SK-N-SH treated with all-trans-retinoic acid at 6 μM for 48 hours (cell line): ENCODE measurements around the gene TAF1C.

Experiments
- ATAC-seq: fragments of 200-7000 bp; cut with Tn5 transposase; 3 replicates; pipeline ENCODE4 v1.9.1; 2020; ENCODE audit warnings: mild to moderate bottlenecking, moderate library complexity
- ARNTL ChIP-seq: fragments of 450-650 bp; formaldehyde crosslinking; IDR thresholded peaks from 2 replicates; pipeline ENCODE4 v1.5.0; 2020; ENCODE audit warnings: low read depth, mild to moderate bottlenecking, moderate library complexity, borderline replicate concordance
- BACH2 ChIP-seq: fragments of 250-450 bp; sonication (Bioruptor Pico); IDR thresholded peaks from 2 replicates; pipeline ENCODE4 v1.9.0; 2021; ENCODE audit warnings: mild to moderate bottlenecking, borderline replicate concordance
- CSDC2 ChIP-seq: fragments of 250-450 bp; sonication (Bioruptor Pico); IDR thresholded peaks from 2 replicates; pipeline ENCODE4 v1.5.0; 2020; ENCODE audit warnings: mild to moderate bottlenecking, moderate library complexity
- ESRRG ChIP-seq: fragments of 250-450 bp; sonication (Bioruptor Pico); IDR thresholded peaks from 2 replicates; pipeline ENCODE4 v1.6.1; 2021; ENCODE audit warnings: mild to moderate bottlenecking
- GLIS3 ChIP-seq: fragments of 250-450 bp; sonication (Bioruptor Pico); IDR thresholded peaks from 2 replicates; pipeline ENCODE4 v1.5.0; 2020; ENCODE audit warnings: mild to moderate bottlenecking, moderate library complexity
- ISL1 ChIP-seq: fragments of 250-450 bp; sonication (Bioruptor Pico); IDR thresholded peaks from 2 replicates; pipeline ENCODE4 v2.1.2; 2022; ENCODE audit warnings: mild to moderate bottlenecking, moderate library complexity
- OSR1 ChIP-seq: fragments of 250-450 bp; sonication (Bioruptor Pico); IDR thresholded peaks from 2 replicates; pipeline ENCODE4 v1.8.0; 2022; ENCODE audit warnings: moderate library complexity, mild to moderate bottlenecking, inconsistent platforms
- PPARA ChIP-seq: fragments of 250-450 bp; sonication (Bioruptor Pico); IDR thresholded peaks from 2 replicates; pipeline ENCODE4 v1.5.0; 2020; ENCODE audit warnings: mild to moderate bottlenecking, borderline replicate concordance
- RARB ChIP-seq: fragments of 250-450 bp; sonication (Bioruptor Pico); IDR thresholded peaks from 2 replicates; pipeline ENCODE4 v1.8.0; 2021; ENCODE audit warnings: mild to moderate bottlenecking, moderate library complexity
- SNAI2 ChIP-seq: fragments of 250-450 bp; sonication (Bioruptor Pico); IDR thresholded peaks from 2 replicates; pipeline ENCODE4 v1.5.0; 2020; ENCODE audit warnings: mild to moderate bottlenecking, moderate library complexity
- TCF4 ChIP-seq: fragments of 250-450 bp; sonication (Bioruptor Pico); IDR thresholded peaks from 2 replicates; pipeline ENCODE4 v1.8.0; 2021; ENCODE audit warnings: mild to moderate bottlenecking, moderate library complexity, borderline replicate concordance
- TOX ChIP-seq: fragments of 250-450 bp; sonication (Bioruptor Pico); IDR thresholded peaks from 2 replicates; pipeline ENCODE4 v1.8.0; 2021; ENCODE audit warnings: mild to moderate bottlenecking, moderate library complexity, borderline replicate concordance
- ZC3H10 ChIP-seq: fragments of 250-450 bp; sonication (Bioruptor Pico); IDR thresholded peaks from 2 replicates; pipeline ENCODE4 v1.5.1; 2021; ENCODE audit warnings: mild to moderate bottlenecking, moderate library complexity
- ZFP3 ChIP-seq: fragments of 250-450 bp; sonication (Bioruptor Pico); IDR thresholded peaks from 2 replicates; pipeline ENCODE4 v1.5.0; 2020; ENCODE audit warnings: mild to moderate bottlenecking, moderate library complexity
- ZFP30 ChIP-seq: fragments of 450-650 bp; formaldehyde crosslinking; IDR thresholded peaks from 2 replicates; pipeline ENCODE4 v1.5.0; 2022; ENCODE audit warnings: mild to moderate bottlenecking, moderate library complexity
- ZNF565 ChIP-seq: fragments of 450-650 bp; formaldehyde crosslinking; conservative IDR thresholded peaks from 2 replicates; pipeline ENCODE4 v1.5.0; 2020; ENCODE audit warnings: low read depth, mild to moderate bottlenecking, moderate library complexity
- ZNF70 ChIP-seq: fragments of 450-650 bp; formaldehyde crosslinking; IDR thresholded peaks from 2 replicates; pipeline ENCODE4 v1.5.0; 2020; ENCODE audit warnings: mild to moderate bottlenecking, moderate library complexity
- ZNF8 ChIP-seq: fragments of 450-650 bp; formaldehyde crosslinking; IDR thresholded peaks from 2 replicates; pipeline ENCODE4 v1.5.0; 2020; ENCODE audit warnings: mild to moderate bottlenecking, moderate library complexity
- TF ChIP-seq, protein P1 (sequence below): fragments of 250-450 bp; sonication (Bioruptor Pico); IDR thresholded peaks from 2 replicates; pipeline ENCODE4 v1.5.1; 2020; ENCODE audit warnings: low read depth, mild to moderate bottlenecking, moderate library complexity
- TF ChIP-seq, protein P2 (sequence below): fragments of 250-450 bp; sonication (Bioruptor Pico); IDR thresholded peaks from 2 replicates; pipeline ENCODE4 v1.8.0; 2020; ENCODE audit warnings: mild to moderate bottlenecking, moderate library complexity, borderline replicate concordance
- TF ChIP-seq, protein P3 (sequence below): fragments of 250-450 bp; sonication (Bioruptor Pico); IDR thresholded peaks from 2 replicates; pipeline ENCODE4 v1.5.0; 2020; ENCODE audit warnings: mild to moderate bottlenecking, moderate library complexity
- TF ChIP-seq, protein P4 (sequence below): fragments of 250-450 bp; sonication (Bioruptor Pico); IDR thresholded peaks from 2 replicates; pipeline ENCODE4 v1.5.1; 2021; ENCODE audit warnings: mild to moderate bottlenecking, moderate library complexity
- TF ChIP-seq, protein P5 (sequence below): fragments of 250-450 bp; sonication (Bioruptor Pico); IDR thresholded peaks from 2 replicates; pipeline ENCODE4 v1.8.0; 2021; ENCODE audit warnings: low read depth, mild to moderate bottlenecking, moderate library complexity, borderline replicate concordance

Gene TAF1C

DNA sequence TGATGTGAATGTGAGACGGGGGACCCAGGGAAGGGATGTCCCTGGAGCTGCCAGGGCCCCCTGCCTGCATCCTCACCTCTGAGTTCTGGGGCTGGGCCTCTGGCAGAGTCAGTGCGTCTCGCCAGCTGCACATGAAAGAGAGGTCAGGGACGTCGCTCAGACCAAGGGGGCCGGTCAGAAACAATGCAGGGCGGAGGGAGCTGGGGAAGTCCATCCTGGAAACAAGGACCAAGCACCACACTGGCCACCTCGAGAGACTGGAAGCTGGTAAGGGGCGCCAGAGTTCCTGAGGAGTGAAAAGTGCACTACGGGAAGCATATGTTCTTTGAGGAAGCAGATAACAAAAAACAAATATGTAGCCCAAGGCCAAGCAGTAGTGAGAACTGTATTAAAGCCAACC, 2.1 kb downstream of the TAF1C start:
- ATAC-seq, result no peak
- TF ChIP-seq TOX (CRISPR knock-in tag), result no peak
- TF ChIP-seq CSDC2 (CRISPR knock-in tag), result no peak
- TF ChIP-seq GLIS3 (CRISPR knock-in tag), result no peak
- TF ChIP-seq ARNTL, result no peak
- TF ChIP-seq, protein P1, sequence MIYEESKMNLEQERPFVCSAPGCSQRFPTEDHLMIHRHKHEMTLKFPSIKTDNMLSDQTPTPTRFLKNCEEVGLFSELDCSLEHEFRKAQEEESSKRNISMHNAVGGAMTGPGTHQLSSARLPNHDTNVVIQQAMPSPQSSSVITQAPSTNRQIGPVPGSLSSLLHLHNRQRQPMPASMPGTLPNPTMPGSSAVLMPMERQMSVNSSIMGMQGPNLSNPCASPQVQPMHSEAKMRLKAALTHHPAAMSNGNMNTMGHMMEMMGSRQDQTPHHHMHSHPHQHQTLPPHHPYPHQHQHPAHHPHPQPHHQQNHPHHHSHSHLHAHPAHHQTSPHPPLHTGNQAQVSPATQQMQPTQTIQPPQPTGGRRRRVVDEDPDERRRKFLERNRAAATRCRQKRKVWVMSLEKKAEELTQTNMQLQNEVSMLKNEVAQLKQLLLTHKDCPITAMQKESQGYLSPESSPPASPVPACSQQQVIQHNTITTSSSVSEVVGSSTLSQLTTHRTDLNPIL (CRISPR knock-in tag), result no peak
- no peak for TF ChIP-seq OSR1 (CRISPR knock-in tag)
- TF ChIP-seq ISL1 (CRISPR knock-in tag), result no peak
- TF ChIP-seq ZFP30 (CRISPR knock-in tag), result no peak
- TF ChIP-seq, all 23 proteins: peak for 0

DNA sequence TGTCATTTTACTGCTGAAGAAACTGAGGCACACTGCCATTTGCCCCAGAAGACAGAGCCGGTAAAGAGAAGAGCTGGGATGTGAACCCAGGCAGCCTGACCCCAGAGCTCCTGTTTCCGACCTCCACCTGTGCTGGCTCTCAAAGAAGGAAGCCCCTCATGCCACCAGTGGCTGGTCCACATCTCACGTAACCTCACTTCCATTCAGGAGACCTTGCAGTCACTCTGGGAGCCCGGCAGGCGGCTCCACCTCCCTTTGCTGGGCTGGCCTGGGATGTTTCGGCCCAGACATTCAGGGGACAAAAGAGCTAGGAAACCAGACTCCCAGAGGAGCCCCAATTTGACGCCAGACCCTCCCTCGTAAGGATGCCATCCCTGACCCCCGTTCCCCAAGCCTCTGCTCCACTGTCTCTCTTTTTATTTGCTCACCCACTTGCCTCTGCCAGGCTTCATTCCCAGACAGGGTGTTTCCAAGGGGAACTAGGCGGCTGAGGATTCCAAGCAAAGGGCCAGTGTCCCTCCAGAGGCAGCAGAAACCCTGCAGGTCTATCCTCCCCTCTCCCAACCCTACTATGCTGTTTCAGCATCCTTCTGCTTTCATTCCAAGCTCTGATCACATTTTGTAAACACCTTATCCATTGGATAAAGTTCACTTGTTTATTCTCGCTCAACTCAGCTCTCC, 2.8 kb downstream of the TAF1C start:
- TF ChIP-seq ZC3H10, result no peak
- no peak for TF ChIP-seq ZNF8 (CRISPR knock-in tag)
- TF ChIP-seq PPARA (CRISPR knock-in tag), result no peak
- no peak for ATAC-seq

DNA sequence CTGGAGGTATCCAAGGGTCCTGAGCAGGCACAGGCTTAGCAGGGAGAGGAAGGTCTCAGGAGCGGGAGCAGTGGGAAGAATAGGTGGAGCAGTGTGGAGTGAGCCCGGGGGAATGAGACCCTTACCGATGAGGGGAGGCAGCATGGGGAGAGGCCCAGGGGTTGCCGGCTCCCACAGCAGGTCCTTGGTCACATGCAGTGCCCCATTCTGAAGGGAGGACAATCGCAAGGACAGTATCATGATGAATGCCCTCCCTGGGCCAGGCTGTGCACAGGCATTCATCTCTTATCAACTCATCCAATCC, 3.3 kb downstream of the TAF1C start:
- no peak for ATAC-seq
- TF ChIP-seq ZC3H10, result no peak
- no peak for TF ChIP-seq ZNF70 (CRISPR knock-in tag)
- TF ChIP-seq, protein P2, sequence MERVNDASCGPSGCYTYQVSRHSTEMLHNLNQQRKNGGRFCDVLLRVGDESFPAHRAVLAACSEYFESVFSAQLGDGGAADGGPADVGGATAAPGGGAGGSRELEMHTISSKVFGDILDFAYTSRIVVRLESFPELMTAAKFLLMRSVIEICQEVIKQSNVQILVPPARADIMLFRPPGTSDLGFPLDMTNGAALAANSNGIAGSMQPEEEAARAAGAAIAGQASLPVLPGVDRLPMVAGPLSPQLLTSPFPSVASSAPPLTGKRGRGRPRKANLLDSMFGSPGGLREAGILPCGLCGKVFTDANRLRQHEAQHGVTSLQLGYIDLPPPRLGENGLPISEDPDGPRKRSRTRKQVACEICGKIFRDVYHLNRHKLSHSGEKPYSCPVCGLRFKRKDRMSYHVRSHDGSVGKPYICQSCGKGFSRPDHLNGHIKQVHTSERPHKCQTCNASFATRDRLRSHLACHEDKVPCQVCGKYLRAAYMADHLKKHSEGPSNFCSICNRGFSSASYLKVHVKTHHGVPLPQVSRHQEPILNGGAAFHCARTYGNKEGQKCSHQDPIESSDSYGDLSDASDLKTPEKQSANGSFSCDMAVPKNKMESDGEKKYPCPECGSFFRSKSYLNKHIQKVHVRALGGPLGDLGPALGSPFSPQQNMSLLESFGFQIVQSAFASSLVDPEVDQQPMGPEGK, result no peak
- no peak for TF ChIP-seq BACH2
- TF ChIP-seq, protein P1 (CRISPR knock-in tag), result no peak
- TF ChIP-seq, protein P3, sequence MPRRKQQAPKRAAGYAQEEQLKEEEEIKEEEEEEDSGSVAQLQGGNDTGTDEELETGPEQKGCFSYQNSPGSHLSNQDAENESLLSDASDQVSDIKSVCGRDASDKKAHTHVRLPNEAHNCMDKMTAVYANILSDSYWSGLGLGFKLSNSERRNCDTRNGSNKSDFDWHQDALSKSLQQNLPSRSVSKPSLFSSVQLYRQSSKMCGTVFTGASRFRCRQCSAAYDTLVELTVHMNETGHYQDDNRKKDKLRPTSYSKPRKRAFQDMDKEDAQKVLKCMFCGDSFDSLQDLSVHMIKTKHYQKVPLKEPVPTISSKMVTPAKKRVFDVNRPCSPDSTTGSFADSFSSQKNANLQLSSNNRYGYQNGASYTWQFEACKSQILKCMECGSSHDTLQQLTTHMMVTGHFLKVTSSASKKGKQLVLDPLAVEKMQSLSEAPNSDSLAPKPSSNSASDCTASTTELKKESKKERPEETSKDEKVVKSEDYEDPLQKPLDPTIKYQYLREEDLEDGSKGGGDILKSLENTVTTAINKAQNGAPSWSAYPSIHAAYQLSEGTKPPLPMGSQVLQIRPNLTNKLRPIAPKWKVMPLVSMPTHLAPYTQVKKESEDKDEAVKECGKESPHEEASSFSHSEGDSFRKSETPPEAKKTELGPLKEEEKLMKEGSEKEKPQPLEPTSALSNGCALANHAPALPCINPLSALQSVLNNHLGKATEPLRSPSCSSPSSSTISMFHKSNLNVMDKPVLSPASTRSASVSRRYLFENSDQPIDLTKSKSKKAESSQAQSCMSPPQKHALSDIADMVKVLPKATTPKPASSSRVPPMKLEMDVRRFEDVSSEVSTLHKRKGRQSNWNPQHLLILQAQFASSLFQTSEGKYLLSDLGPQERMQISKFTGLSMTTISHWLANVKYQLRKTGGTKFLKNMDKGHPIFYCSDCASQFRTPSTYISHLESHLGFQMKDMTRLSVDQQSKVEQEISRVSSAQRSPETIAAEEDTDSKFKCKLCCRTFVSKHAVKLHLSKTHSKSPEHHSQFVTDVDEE, result no peak
- no peak for TF ChIP-seq TOX (CRISPR knock-in tag)
- TF ChIP-seq ZNF8 (CRISPR knock-in tag), result no peak
- TF ChIP-seq ESRRG (CRISPR knock-in tag), result no peak
- TF ChIP-seq ISL1 (CRISPR knock-in tag), result no peak
- TF ChIP-seq SNAI2 (CRISPR knock-in tag), result no peak
- TF ChIP-seq ZFP30 (CRISPR knock-in tag), result no peak
- no peak for TF ChIP-seq TCF4 (CRISPR knock-in tag)
- TF ChIP-seq, protein P4, sequence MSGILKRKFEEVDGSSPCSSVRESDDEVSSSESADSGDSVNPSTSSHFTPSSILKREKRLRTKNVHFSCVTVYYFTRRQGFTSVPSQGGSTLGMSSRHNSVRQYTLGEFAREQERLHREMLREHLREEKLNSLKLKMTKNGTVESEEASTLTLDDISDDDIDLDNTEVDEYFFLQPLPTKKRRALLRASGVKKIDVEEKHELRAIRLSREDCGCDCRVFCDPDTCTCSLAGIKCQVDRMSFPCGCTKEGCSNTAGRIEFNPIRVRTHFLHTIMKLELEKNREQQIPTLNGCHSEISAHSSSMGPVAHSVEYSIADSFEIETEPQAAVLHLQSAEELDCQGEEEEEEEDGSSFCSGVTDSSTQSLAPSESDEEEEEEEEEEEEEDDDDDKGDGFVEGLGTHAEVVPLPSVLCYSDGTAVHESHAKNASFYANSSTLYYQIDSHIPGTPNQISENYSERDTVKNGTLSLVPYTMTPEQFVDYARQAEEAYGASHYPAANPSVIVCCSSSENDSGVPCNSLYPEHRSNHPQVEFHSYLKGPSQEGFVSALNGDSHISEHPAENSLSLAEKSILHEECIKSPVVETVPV, result no peak
- TF ChIP-seq PPARA (CRISPR knock-in tag), result no peak
- TF ChIP-seq RARB, result no peak
- TF ChIP-seq, protein P5, sequence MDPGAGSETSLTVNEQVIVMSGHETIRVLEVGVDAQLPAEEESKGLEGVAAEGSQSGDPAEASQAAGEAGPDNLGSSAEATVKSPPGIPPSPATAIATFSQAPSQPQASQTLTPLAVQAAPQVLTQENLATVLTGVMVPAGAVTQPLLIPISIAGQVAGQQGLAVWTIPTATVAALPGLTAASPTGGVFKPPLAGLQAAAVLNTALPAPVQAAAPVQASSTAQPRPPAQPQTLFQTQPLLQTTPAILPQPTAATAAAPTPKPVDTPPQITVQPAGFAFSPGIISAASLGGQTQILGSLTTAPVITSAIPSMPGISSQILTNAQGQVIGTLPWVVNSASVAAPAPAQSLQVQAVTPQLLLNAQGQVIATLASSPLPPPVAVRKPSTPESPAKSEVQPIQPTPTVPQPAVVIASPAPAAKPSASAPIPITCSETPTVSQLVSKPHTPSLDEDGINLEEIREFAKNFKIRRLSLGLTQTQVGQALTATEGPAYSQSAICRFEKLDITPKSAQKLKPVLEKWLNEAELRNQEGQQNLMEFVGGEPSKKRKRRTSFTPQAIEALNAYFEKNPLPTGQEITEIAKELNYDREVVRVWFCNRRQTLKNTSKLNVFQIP (CRISPR knock-in tag), result no peak
- no peak for TF ChIP-seq ZNF565 (CRISPR knock-in tag)
- TF ChIP-seq ZFP3 (CRISPR knock-in tag), result no peak
- TF ChIP-seq, all 23 proteins: peak for 0
